Ovary (tissue), 3 donors: ENCODE data around the gene RIGI.

Source experiments
- POLR2A ChIP-seq: fragments of 450-650 bp; IDR thresholded peaks from one replicate; pipeline ENCODE4 v1.6.1; 2017; ENCODE audit warnings: antibody characterized with exemption, mild to moderate bottlenecking, moderate library complexity
- TF ChIP-seq, protein P1 (sequence below), 3 donors: fragments of 450-650 bp in 2 of 3; fragments of 200-600 bp in 1 of 3; IDR thresholded peaks; one replicate each; pipeline versions ENCODE4 v1.5.1 to v1.8.0; 2016 to 2022; ENCODE audit warnings: antibody characterized with exemption in 3 of 3, mild to moderate bottlenecking in 1 of 3
- donor health status: DM: no; HTN: no; CAD: no.

DNA sequence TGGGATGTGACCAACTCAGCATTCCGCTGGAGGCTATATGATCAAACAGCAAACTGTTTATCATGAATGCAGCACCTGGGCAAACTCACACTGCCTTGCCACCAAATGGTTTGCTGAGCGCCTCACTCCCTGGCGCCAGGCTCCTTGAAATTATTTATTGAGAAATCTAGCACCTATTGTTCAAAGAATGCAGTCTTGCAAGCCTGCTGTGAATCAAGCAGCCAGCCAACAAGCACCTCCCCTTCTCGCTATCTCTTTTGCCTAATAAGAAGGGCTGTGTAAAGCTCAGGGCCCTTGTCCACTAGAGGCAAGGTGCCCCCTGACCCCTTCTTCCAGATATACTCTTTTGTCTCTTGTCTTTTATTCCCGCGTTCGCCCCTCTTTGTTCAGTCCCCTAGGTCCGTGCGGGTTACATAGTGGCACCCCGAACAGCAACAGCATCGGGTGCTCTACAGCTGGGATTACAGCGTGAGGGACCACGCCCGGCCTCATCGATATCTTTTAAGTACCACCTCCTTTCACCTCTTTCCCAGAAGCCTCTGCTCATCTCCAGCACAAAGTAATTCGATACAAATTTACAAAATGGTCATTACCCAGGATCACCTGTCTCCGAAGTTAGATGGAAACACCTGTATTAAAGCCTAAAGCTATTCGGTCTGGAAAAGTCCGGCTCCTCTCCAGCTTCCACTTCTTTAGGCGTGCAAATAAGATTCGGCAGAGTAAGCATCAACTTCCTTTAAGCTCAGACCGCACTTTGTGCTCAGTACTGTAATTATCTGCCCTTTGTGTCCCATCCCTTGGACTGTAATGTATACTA lies 896 bp downstream of the RIGI start:
- TF ChIP-seq POLR2A, result no peak
- TF ChIP-seq, protein P1, sequence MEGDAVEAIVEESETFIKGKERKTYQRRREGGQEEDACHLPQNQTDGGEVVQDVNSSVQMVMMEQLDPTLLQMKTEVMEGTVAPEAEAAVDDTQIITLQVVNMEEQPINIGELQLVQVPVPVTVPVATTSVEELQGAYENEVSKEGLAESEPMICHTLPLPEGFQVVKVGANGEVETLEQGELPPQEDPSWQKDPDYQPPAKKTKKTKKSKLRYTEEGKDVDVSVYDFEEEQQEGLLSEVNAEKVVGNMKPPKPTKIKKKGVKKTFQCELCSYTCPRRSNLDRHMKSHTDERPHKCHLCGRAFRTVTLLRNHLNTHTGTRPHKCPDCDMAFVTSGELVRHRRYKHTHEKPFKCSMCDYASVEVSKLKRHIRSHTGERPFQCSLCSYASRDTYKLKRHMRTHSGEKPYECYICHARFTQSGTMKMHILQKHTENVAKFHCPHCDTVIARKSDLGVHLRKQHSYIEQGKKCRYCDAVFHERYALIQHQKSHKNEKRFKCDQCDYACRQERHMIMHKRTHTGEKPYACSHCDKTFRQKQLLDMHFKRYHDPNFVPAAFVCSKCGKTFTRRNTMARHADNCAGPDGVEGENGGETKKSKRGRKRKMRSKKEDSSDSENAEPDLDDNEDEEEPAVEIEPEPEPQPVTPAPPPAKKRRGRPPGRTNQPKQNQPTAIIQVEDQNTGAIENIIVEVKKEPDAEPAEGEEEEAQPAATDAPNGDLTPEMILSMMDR (IDR thresholded peaks at IDR 0.05), result no peak
